PC-9 (cell line): ENCODE results near the gene MOCS3. TPM values are rescaled to one million over a fixed set of nuclear protein-coding genes. Genes with fewer than 3 reads are reported as not detected.

Experiments
- BruUV-seq: library from RNA; stranded (reverse); fragments of 400-500 nt; replicated peaks from 2 replicates; lab custom pipeline; 2021; lab: Mats Ljungman, UMichigan
- CTCF ChIA-PET: fragments of 300-600 bp; sonication (Branson Sonifier 250); formaldehyde crosslinking; loops from one replicate; lab custom pipeline; 2022; ENCODE audit warnings: antibody characterized with exemption; lab: Charles Lee
- POLR2A ChIA-PET: fragments of 300-600 bp; sonication (Branson Sonifier 250); formaldehyde crosslinking; loops from one replicate; lab custom pipeline; 2022; ENCODE audit warnings: antibody characterized with exemption; ENCODE audit not compliant: unreplicated experiment; lab: Charles Lee
- DNase-seq, 2 experiments: peaks; one replicate each; pipeline versions ENCODE4 v3.0.0 to v3.0.0-alpha.2; 2015 to 2022; ENCODE audit warnings: mixed read lengths in 1 of 2
- H2AFZ ChIP-seq: fragments of 200-600 bp; sonication (generic); 2 replicates; pipeline ENCODE4 v1.8.1; 2017; ENCODE audit warnings: antibody characterized with exemption
- H3F3A ChIP-seq: fragments of 200-600 bp; sonication (generic); 2 replicates; pipeline ENCODE4 v1.8.1; 2017; ENCODE audit warnings: antibody characterized with exemption, mild to moderate bottlenecking, low read depth; ENCODE audit not compliant: insufficient read depth
- H3K27ac ChIP-seq: fragments of 200-600 bp; sonication (generic); 2 replicates; pipeline ENCODE4 v1.6.1; 2016; ENCODE audit warnings: mixed run types
- H3K27me3 ChIP-seq: fragments of 200-600 bp; sonication (generic); 2 replicates; pipeline ENCODE4 v1.6.1; 2016; ENCODE audit warnings: low read depth, mixed run types; ENCODE audit not compliant: insufficient read depth
- H3K36me3 ChIP-seq: fragments of 200-600 bp; sonication (generic); 2 replicates; pipeline ENCODE4 v1.6.1; 2016; ENCODE audit warnings: low read depth, mixed run types
- H3K4me1 ChIP-seq: fragments of 200-600 bp; sonication (generic); replicated peaks from 2 replicates; pipeline ENCODE4 v1.6.1; 2016; ENCODE audit warnings: mixed run types; ENCODE audit not compliant: insufficient read depth
- H3K4me2 ChIP-seq: fragments of 200-600 bp; sonication (generic); 2 replicates; pipeline ENCODE4 v1.6.1; 2017; ENCODE audit warnings: mixed run types
- H3K4me3 ChIP-seq: fragments of 200-600 bp; sonication (generic); 2 replicates; pipeline ENCODE4 v1.6.1; 2016; ENCODE audit warnings: mixed run types
- H3K79me2 ChIP-seq: fragments of 200-600 bp; sonication (generic); 2 replicates; pipeline ENCODE4 v1.6.1; 2017; ENCODE audit warnings: low read depth, mixed run types
- H3K9me2 ChIP-seq: fragments of 200-600 bp; sonication (generic); 2 replicates; pipeline ENCODE4 v1.8.1; 2017; ENCODE audit warnings: mild to moderate bottlenecking; ENCODE audit not compliant: insufficient read depth
- H3K9me3 ChIP-seq: fragments of 200-600 bp; sonication (generic); 2 replicates; pipeline ENCODE4 v1.8.1; 2016; ENCODE audit warnings: low read depth; ENCODE audit not compliant: insufficient read depth
- H4K20me1 ChIP-seq: fragments of 200-600 bp; sonication (generic); 2 replicates; pipeline ENCODE4 v1.8.1; 2017; ENCODE audit not compliant: insufficient read depth
- EZH2 ChIP-seq: fragments of 200-600 bp; sonication (generic); IDR thresholded peaks from 2 replicates; pipeline ENCODE4 v1.8.0; 2017; ENCODE audit warnings: antibody characterized with exemption, low read depth
- intact Hi-C: fragments of 100-400 bp; cut with micrococcal nuclease; formaldehyde crosslinking; loops from one replicate; pipeline ENCODE4 v1.10.0; 2022; ENCODE audit not compliant: unreplicated experiment
- total RNA-seq: library from RNA; stranded (reverse); gene quantifications from 2 replicates; pipeline ENCODE4 v1.2.3, GENCODE V29; 2021
- TF ChIP-seq, protein P1 (sequence below): fragments of 200-600 bp; sonication (generic); conservative IDR thresholded peaks from 2 replicates; pipeline ENCODE4 v1.6.1; 2017; ENCODE audit warnings: mixed run types, antibody characterized with exemption, mild to moderate bottlenecking, moderate library complexity

The MOCS3 gene
- total RNA-seq, 1 experiment from 2014 or later, result 4.8 TPM

DNA sequence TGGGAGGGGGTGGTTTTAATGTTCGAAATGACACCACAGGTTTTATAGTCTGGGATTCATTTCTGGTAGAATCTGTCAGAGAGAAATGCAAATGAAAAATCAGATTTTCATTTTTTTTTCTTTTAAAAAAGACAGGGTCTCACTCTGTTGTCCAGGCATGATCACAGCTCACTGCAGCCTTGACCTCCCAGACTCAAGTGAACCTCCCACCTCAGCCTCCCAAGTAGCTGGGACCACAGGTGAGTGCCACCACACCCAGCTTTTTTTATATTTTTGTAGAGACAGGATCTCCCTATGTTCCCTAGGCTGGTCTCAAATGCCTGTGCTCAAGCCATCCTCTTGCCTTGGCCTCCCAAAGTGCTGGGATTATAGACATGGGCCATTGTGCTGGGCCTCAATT lies 25.0 kb upstream of the MOCS3 start:
- BruUV-seq, result no TSS peak

DNA sequence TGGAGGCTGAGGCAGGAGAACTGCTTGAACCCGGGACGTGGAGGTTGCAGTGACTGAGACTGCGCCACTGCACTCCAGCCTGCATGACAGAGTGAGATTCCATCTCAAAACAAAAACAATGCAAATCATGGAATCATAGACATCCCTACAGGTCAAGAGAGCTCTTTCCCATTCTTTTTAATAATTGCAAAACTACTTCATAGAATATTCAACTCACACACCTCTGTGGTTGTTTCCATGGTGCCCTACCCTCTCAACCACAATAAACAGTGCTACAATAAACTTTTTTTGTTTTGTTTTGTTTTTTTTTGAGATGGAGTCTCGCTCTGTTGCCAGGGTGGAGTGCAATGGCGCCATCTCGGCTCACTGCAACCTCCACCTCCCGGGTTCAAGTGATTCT lies 15.5 kb upstream of the MOCS3 start:
- no peaks in the 10 kb centered on the region for H3K9me2 ChIP-seq
- H3K27ac ChIP-seq, result no peak overlapping the region
- no peak overlapping the region for H3K4me2 ChIP-seq
- POLR2A ChIA-PET, result interaction anchor here (0.6 kb wide), 1 partner anchor 953 kb away, joined by 18 read pairs; no protein-coding TSS in a partner anchor
- no peak for DNase-seq
- CTCF ChIA-PET, result no interaction called here
- no peaks in the 10 kb centered on the region for H3K9me3 ChIP-seq
- intact Hi-C loops, result no loop called here
- peaks cover 35% of the 10 kb centered on the region for H3K36me3 ChIP-seq
- H3K79me2 ChIP-seq, result no peaks in the 10 kb centered on the region
- no peaks in the 10 kb centered on the region for H3K27me3 ChIP-seq
- no peak overlapping the region for H3K4me3 ChIP-seq
- H4K20me1 ChIP-seq, result peaks cover 9% of the 10 kb centered on the region
- H2AFZ ChIP-seq, result no peak overlapping the region
- H3F3A ChIP-seq, result peaks cover 11% of the 10 kb centered on the region
- BruUV-seq, result no TSS peak
- no peaks in the 10 kb centered on the region for H3K4me1 ChIP-seq
- TF ChIP-seq EZH2, result no peak
- TF ChIP-seq, protein P1, sequence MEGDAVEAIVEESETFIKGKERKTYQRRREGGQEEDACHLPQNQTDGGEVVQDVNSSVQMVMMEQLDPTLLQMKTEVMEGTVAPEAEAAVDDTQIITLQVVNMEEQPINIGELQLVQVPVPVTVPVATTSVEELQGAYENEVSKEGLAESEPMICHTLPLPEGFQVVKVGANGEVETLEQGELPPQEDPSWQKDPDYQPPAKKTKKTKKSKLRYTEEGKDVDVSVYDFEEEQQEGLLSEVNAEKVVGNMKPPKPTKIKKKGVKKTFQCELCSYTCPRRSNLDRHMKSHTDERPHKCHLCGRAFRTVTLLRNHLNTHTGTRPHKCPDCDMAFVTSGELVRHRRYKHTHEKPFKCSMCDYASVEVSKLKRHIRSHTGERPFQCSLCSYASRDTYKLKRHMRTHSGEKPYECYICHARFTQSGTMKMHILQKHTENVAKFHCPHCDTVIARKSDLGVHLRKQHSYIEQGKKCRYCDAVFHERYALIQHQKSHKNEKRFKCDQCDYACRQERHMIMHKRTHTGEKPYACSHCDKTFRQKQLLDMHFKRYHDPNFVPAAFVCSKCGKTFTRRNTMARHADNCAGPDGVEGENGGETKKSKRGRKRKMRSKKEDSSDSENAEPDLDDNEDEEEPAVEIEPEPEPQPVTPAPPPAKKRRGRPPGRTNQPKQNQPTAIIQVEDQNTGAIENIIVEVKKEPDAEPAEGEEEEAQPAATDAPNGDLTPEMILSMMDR, result no peak

More for the DNA sequence above, 25.0 kb upstream of the MOCS3 start:
- intact Hi-C loops, result no loop called here
- Histone ChIP-seq H3K4me1 (peaks cover 23% of the 10 kb centered on the region), H3F3A (peaks cover 26% of the 10 kb centered on the region), H3K4me3 (no peak overlapping the region), H3K79me2 (peaks cover 19% of the 10 kb centered on the region), H3K36me3 (peaks cover 31% of the 10 kb centered on the region), H3K27me3 (no peaks in the 10 kb centered on the region), H3K4me2 (no peak overlapping the region), H3K9me3 (no peaks in the 10 kb centered on the region), H4K20me1 (peaks cover 7% of the 10 kb centered on the region), H3K9me2 (no peaks in the 10 kb centered on the region), H3K27ac (peak overlapping the region; percentile 84), H2AFZ (no peak overlapping the region)
- CTCF ChIA-PET, result interaction anchor here (0.7 kb wide), 1 partner anchor 213 kb away, joined by 3 read pairs; no protein-coding TSS in a partner anchor
- no peak for DNase-seq
- TF ChIP-seq EZH2, result no peak
- TF ChIP-seq, protein P1, result no peak
- POLR2A ChIA-PET, result no interaction called here

DNA sequence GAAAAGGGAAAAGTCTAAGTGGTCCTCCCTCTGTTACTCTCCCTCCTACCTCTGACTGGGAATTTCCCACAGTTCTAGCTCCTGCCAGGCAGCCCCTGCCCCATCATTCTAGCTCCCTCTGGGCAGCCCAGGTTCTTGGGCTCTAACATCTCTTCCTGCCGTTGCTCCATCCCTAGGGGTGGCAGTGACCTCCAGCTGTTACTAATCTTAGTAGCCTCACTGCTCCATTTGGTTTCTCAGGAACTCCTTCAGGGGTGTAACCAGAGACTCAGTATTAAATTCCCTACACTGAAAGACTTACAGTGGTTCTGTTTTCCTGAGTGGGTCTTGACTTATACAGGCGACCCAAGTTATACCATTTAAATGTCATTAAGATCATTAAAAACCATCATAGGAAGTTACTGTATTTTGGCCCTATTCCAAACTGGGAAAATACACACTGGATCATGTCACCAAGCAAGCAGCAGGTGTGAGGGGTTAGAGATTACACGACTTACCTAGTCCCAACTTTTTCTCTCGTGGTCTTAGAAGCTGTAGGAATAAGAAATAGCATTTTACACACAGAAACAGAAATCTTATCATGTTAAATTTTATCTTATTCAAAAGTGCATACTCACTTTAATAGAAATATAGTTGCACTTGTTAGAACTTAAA lies 10.4 kb upstream of the MOCS3 start:
- no peak overlapping the region for H3K27ac ChIP-seq
- H3K36me3 ChIP-seq, result peaks cover 59% of the 10 kb centered on the region
- CTCF ChIA-PET, result no interaction called here
- TF ChIP-seq EZH2, result no peak
- TF ChIP-seq, protein P1, result no peak
- intact Hi-C loops, result no loop called here
- POLR2A ChIA-PET, result no interaction called here
- H3K27me3 ChIP-seq, result no peaks in the 10 kb centered on the region
- BruUV-seq, result no TSS peak
- H3K4me3 ChIP-seq, result no peak overlapping the region
- peaks cover 38% of the 10 kb centered on the region for H3K79me2 ChIP-seq
- no peak overlapping the region for H2AFZ ChIP-seq
- peaks cover 5% of the 10 kb centered on the region for H3F3A ChIP-seq
- H3K9me3 ChIP-seq, result no peaks in the 10 kb centered on the region
- no peaks in the 10 kb centered on the region for H3K4me1 ChIP-seq
- H3K4me2 ChIP-seq, result no peak overlapping the region
- H4K20me1 ChIP-seq, result peaks cover 30% of the 10 kb centered on the region
- DNase-seq, result no peak
- no peaks in the 10 kb centered on the region for H3K9me2 ChIP-seq
